Measurements from ENCODE around the gene RUNX1. TPM values are rescaled to one million over a fixed set of nuclear protein-coding genes. Genes with fewer than 3 reads are reported as not detected.

The RUNX1 gene
- total RNA-seq, result 10 to 100 TPM in 1 of 4 donors, 1 to 10 TPM in 3; 3.9 to 14.5 (median 5.8) TPM

GRCh38 chr21:35048706-35049617 is at the start of gene RUNX1:
TSS of gene RUNX1 (minus strand) at chr21:35049302.
- Histone ChIP-seq H3K4me3 (peak within 1 kb of the TSS; percentile 15 to 26), H3K36me3 (no peaks in the 10 kb centered on the region), H3K27me3 (no peaks in the 10 kb centered on the region), H3K27ac (peak within 1 kb of the TSS in 1 of 4 donors; percentile 31), H3K4me1 (peaks cover 0 to 44% (median 4%) of the 10 kb centered on the region in 3 donors), H3K9me3 (no peaks in the 10 kb centered on the region)
- TF ChIP-seq POLR2A (IDR thresholded peaks at IDR 0.05) (no peak), CTCF (IDR thresholded peaks at IDR 0.05) (no peak), EP300 (IDR thresholded peaks at IDR 0.05) (no peak), POLR2AphosphoS5 (IDR thresholded peaks at IDR 0.05) (no peak)
- peak; percentile 8 for ATAC-seq
- WGBS, 2 donors (ENCODE audit: low coverage in 1 of 2), result 71 to 76% methylated on average over 4 to 14 of the region's 14 CpGs

- Histone ChIP-seq H3K27me3 (no peaks in the 10 kb centered on the region), H3K9me3 (no peaks in the 10 kb centered on the region), H3K4me1 (no peaks in the 10 kb centered on the region), H3K27ac (no peak overlapping the region), H3K36me3 (no peaks in the 10 kb centered on the region), H3K4me3 (no peak overlapping the region)
- TF ChIP-seq EP300 (IDR thresholded peaks at IDR 0.05) (no peak), POLR2A (IDR thresholded peaks at IDR 0.05) (no peak), POLR2AphosphoS5 (IDR thresholded peaks at IDR 0.05) (no peak), CTCF (IDR thresholded peaks at IDR 0.05) (no peak)
- WGBS, 2 donors (ENCODE audit: low coverage in 1 of 2), result 62 to 70% methylated on average over 4 of the region's 4 CpGs
- ATAC-seq, result no peak
These were observed 48.4 kb upstream of the RUNX1 start for GRCh38 chr21:35097525-35097924.

GRCh38 chr21:35096959-35097358 is 47.9 kb upstream of the RUNX1 start:
- ATAC-seq, result no peak
- H3K4me3 ChIP-seq, result no peak overlapping the region
- no peaks in the 10 kb centered on the region for H3K9me3 ChIP-seq
- TF ChIP-seq CTCF (IDR thresholded peaks at IDR 0.05), result no peak
- no peak for TF ChIP-seq EP300 (IDR thresholded peaks at IDR 0.05)
- no peak for TF ChIP-seq POLR2A (IDR thresholded peaks at IDR 0.05)
- no peak for TF ChIP-seq POLR2AphosphoS5 (IDR thresholded peaks at IDR 0.05)
- H3K27me3 ChIP-seq, result no peaks in the 10 kb centered on the region
- H3K36me3 ChIP-seq, result no peaks in the 10 kb centered on the region
- no peaks in the 10 kb centered on the region for H3K4me1 ChIP-seq
- no peak overlapping the region for H3K27ac ChIP-seq

GRCh38 chr21:35095859-35096291 is 46.8 kb upstream of the RUNX1 start:
- H3K9me3 ChIP-seq, result no peaks in the 10 kb centered on the region
- H3K4me3 ChIP-seq, result no peak overlapping the region
- H3K27ac ChIP-seq, result no peak overlapping the region
- no peaks in the 10 kb centered on the region for H3K27me3 ChIP-seq
- no peak for ATAC-seq
- no peaks in the 10 kb centered on the region for H3K4me1 ChIP-seq
- WGBS, 2 donors (ENCODE audit: low coverage in 1 of 2), result 94% methylated on average over 2 of the region's 2 CpGs; no CpG with 5 or more reads in 1 of the 2 donors
- H3K36me3 ChIP-seq, result no peaks in the 10 kb centered on the region
- TF ChIP-seq EP300 (IDR thresholded peaks at IDR 0.05), result no peak
- no peak for TF ChIP-seq CTCF (IDR thresholded peaks at IDR 0.05)
- TF ChIP-seq POLR2A (IDR thresholded peaks at IDR 0.05), result no peak
- TF ChIP-seq POLR2AphosphoS5 (IDR thresholded peaks at IDR 0.05), result no peak

GRCh38 chr21:35093514-35093913 is 44.4 kb upstream of the RUNX1 start:
- H3K27ac ChIP-seq, result no peak overlapping the region
- H3K4me1 ChIP-seq, result no peaks in the 10 kb centered on the region
- 96% methylated on average over 5 of the region's 5 CpGs for WGBS, 2 donors (ENCODE audit: low coverage in 1 of 2)
- H3K4me3 ChIP-seq, result no peak overlapping the region
- H3K27me3 ChIP-seq, result no peaks in the 10 kb centered on the region
- TF ChIP-seq POLR2AphosphoS5 (IDR thresholded peaks at IDR 0.05) (no peak), POLR2A (IDR thresholded peaks at IDR 0.05) (no peak), EP300 (IDR thresholded peaks at IDR 0.05) (no peak), CTCF (IDR thresholded peaks at IDR 0.05) (no peak)
- H3K36me3 ChIP-seq, result no peaks in the 10 kb centered on the region
- no peaks in the 10 kb centered on the region for H3K9me3 ChIP-seq
- ATAC-seq, result no peak
